HG03558 (cell line): Measurements from ENCODE around the gene EPHB4.
"Not testable (repeated sequence)": the region's sequence is repeated elsewhere in the genome, so short reads cannot be mapped to it uniquely, and the experiment has no call there.

Experiments
- ATAC-seq: cut with Tn5 transposase; IDR thresholded peaks from one replicate; pipeline ENCODE4 v1.9.1; 2021; ENCODE audit warnings: moderate number of reproducible peaks; ENCODE audit not compliant: unreplicated experiment; ENCODE audit errors: extremely low read depth

The EPHB4 gene

GRCh38 chr7:100793806-100794660, 33.3 kb downstream of the EPHB4 start:
- ATAC-seq = no peak

- ATAC-seq = no peak
These were observed 35.2 kb downstream of the EPHB4 start for GRCh38 chr7:100791881-100792666.

GRCh38 chr7:100789055-100789454, 38.3 kb downstream of the EPHB4 start:
- no peak for ATAC-seq

GRCh38 chr7:100786323-100786722, 41.0 kb downstream of the EPHB4 start:
- no peak for ATAC-seq

- ATAC-seq = no peak
These were observed 41.4 kb downstream of the EPHB4 start for GRCh38 chr7:100785878-100786277.

GRCh38 chr7:100783804-100784203, 43.5 kb downstream of the EPHB4 start:
- no peak for ATAC-seq

- no peak for ATAC-seq
These were observed 46.1 kb downstream of the EPHB4 start for GRCh38 chr7:100781255-100781654.

GRCh38 chr7:100779359-100779758, 48.0 kb downstream of the EPHB4 start:
- ATAC-seq = no peak

- no peak for ATAC-seq
These were observed 49.2 kb downstream of the EPHB4 start for GRCh38 chr7:100778061-100778621.

GRCh38 chr7:100773491-100773890, 53.8 kb downstream of the EPHB4 start:
- ATAC-seq = no peak

GRCh38 chr7:100768784-100769183, 58.5 kb downstream of the EPHB4 start:
- ATAC-seq = no peak

- no peak for ATAC-seq
These were observed 62.1 kb downstream of the EPHB4 start for GRCh38 chr7:100765250-100765649.

- ATAC-seq = no peak
These were observed 62.5 kb downstream of the EPHB4 start for GRCh38 chr7:100764841-100765240.

- no peak for ATAC-seq
These were observed 63.7 kb downstream of the EPHB4 start for GRCh38 chr7:100763556-100764140.

GRCh38 chr7:100762841-100763240, 64.5 kb downstream of the EPHB4 start:
- ATAC-seq = not testable (repeated sequence)

- ATAC-seq = no peak
These were observed 67.8 kb downstream of the EPHB4 start for GRCh38 chr7:100759357-100760171.

GRCh38 chr7:100753750-100754149, 73.6 kb downstream of the EPHB4 start:
- no peak for ATAC-seq

GRCh38 chr7:100752994-100753393, 74.3 kb downstream of the EPHB4 start:
- no peak for ATAC-seq
